Epidermal melanocyte (primary cell): ENCODE measurements around the gene BICDL2.

Source experiments
- DNase-seq: peaks from one replicate; pipeline ENCODE4 v3.0.0; 2011; ENCODE audit warnings: low spot score; ENCODE audit not compliant: insufficient read length

Gene BICDL2

DNA sequence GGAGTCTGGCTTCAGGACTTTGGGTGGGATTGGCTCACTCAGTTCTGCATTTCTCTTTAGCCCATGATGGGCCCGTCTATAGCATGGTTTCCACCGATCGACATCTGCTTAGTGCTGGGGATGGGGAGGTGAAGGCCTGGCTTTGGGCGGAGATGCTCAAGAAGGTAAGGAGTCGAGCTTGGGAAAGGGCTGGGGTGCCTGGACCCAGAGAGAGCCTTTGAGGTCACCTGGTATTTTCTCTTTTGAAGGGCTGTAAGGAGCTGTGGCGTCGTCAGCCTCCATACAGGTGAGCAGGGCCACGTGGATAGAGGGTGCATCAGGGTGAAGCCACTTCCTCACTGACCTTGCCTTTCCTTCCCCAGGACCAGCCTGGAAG, 10.8 kb downstream of the BICDL2 start:
- no peak for DNase-seq

DNA sequence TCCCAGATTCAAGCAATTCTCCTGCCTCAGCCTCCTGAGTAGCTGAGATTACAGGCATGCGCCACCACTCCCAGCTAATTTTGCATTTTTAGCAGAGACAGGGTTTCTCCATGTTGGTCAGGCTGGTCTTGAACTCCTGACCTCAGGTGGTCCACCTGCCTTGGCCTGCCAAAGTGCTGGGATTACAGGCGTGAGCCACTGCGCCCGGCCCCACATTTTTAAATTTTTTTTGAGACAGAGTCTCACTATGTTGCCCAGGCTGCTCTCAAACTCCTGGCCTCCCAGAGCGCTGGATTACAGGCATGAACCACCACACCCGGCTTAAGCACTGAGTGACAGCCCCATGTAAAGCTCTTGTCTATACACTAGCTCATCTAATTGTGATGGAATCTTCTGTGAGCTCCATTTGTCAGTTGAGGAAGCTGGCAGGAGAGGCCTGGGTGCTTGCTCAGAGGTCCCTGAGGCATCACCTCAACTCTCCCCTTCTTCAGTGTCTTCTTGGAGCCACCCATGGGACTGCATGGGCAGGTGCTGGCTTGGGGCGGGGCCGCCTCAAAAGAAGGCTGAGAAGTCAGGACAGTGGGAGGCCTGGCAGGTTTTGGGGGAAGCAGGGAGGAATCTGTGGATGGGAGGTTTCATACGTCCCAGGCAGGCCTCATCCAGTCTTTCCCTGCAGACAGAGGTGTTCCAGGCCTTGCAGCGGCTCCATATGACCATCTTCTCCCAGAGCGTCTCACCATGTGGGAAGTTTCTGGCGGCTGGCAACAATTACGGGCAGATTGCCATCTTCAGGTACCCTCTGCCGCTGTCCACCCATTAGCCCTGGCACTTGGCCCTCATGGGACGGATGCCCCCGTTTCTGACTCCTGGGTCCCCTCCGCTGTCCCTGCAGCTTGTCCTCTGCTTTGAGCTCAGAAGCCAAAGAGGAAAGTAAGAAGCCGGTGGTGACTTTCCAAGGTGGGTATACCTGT, 11.4 kb downstream of the BICDL2 start:
- DNase-seq: no peak

DNA sequence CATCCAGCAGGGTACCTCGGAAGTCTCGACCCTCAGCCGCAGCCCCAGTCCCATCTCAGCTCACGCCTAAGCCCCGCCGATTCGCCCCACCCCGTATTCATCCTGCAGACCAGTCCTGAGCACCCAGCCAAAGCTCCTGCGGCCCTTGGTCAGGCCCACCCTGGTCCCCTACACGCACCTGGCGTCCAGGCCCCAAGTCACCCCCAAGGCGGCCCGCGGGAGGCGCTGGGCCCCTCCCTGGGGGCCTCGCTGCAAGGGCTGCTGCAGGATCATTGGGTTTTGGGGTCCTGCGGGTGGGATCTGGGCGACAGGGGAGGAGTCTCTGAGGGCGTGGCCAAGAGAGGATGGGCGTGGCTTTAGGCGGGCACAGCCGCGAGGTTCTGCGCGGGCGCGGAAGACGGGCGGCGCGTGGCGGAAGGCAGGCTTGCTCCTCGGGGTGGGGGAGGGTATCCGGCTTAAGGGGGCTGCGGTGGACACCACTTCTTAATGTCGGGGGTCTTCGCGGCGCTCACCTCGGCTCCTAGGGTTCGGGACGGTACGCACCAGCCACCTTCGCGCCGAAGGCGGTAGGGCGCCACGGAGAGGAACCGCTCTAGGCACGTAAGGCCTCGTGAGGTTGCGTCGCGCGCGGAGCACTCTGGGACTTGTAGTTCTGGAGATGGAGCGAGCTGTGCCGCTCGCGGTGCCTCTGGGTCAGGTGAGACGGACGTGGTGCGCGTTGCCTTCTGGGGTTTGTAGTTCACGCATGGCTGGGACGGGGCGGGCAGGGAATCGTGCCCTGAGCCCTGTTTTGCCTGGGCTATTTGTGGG, 12.9 kb downstream of the BICDL2 start, which contains the start of the genes HCFC1R1 and THOC6:
TSS of gene HCFC1R1 (minus strand) at position 274 of the 810 bp plus-strand sequence. CDS start at position 273, 1 bp downstream.
TSS of gene THOC6 (plus strand) at position 367 of the 810 bp plus-strand sequence. CDS start at position 659, 292 bp downstream.
- peak; percentile 95 for DNase-seq

DNA sequence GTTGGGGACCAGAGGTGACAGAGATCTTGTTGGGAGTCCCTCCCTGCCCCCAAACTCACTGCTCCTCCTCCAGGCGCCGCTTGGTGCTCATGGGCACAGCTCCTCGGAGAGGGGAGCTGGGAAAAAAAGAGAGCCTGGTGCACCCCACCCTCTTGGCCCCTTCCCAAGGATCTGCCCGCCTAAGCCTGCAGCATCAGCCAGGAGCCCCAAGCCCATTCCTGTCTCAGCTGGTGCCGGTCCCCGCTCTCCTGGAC, 13.4 kb downstream of the BICDL2 start:
- DNase-seq: no peak

DNA sequence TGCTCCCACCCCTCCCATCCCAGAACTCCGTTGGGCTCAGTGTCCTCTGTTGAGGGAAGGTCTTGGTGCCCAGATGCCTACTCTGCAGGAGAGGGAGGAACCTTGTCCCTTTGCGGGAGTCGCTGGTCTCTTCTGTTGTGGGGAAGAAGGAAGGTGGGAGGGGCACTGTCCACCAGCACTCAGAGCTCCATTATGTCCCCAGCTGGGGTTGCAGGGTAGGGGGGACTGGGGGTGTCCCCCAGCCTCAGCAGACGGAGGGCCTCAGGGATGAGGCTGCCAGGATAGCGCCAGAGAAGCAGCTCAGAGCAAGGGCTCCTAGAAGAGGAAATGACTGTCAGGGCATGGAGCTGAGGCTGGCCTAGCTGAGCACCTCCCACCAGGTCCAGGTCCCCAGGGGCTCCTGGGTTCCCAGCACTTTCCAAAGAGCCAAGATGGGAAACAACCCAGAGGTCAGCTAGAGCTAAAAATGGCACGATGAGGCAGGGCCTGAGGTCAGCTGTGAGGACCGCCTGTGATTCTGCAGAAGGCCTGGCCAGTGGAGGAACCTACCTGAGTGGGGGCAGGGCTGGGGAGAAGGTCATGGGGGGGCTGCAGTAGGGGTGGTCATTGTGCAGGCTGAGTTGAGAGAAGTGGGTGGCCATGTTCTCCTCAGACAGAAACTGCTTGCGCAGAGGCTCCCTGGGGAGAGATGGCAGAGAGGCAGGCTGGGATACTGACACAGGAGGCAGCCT, 13.9 kb downstream of the BICDL2 start:
- DNase-seq: no peak

DNA sequence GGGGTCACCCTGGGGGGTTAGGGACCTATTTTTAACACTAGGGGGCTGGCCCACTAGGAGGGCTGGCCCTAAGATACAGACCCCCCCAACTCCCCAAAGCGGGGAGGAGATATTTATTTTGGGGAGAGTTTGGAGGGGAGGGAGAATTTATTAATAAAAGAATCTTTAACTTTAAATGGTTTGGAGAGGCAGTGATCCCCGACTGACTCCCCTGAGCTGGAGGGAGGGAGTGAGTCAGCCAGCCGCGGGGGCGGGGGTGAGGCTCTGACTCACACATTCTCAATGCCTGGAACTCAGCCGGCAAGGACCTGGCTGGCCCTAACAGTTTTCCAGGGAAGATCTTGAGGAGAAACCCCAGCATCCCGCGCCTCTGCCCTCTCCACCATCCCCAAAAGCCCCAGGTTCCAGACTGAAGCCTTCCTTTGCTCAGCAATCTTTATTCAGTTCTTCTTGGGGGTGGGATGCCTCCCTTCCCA, 14.5 kb downstream of the BICDL2 start:
- peak; percentile 80 for DNase-seq

DNA sequence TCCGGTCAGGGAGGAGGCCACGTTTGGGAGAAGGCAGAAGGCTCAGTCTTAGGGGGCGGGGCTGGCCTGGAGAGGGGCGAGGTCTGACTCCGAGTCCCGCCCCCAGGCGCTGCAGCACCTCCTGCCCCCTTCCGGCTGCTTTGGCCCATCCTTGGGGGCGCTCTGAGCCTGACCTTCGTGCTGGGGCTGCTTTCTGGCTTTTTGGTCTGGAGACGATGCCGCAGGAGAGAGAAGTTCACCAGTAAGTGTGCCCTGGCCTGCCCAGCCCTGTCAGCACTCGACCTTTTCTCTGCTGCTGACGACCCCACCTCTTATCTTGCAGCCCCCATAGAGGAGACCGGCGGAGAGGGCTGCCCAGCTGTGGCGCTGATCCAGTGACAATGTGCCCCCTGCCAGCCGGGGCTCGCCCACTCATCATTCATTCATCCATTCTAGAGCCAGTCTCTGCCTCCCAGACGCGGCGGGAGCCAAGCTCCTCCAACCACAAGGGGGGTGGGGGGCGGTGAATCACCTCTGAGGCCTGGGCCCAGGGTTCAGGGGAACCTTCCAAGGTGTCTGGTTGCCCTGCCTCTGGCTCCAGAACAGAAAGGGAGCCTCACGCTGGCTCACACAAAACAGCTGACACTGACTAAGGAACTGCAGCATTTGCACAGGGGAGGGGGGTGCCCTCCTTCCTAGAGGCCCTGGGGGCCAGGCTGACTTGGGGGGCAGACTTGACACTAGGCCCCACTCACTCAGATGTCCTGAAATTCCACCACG, 15.1 kb downstream of the BICDL2 start:
- DNase-seq: peak; percentile 63

DNA sequence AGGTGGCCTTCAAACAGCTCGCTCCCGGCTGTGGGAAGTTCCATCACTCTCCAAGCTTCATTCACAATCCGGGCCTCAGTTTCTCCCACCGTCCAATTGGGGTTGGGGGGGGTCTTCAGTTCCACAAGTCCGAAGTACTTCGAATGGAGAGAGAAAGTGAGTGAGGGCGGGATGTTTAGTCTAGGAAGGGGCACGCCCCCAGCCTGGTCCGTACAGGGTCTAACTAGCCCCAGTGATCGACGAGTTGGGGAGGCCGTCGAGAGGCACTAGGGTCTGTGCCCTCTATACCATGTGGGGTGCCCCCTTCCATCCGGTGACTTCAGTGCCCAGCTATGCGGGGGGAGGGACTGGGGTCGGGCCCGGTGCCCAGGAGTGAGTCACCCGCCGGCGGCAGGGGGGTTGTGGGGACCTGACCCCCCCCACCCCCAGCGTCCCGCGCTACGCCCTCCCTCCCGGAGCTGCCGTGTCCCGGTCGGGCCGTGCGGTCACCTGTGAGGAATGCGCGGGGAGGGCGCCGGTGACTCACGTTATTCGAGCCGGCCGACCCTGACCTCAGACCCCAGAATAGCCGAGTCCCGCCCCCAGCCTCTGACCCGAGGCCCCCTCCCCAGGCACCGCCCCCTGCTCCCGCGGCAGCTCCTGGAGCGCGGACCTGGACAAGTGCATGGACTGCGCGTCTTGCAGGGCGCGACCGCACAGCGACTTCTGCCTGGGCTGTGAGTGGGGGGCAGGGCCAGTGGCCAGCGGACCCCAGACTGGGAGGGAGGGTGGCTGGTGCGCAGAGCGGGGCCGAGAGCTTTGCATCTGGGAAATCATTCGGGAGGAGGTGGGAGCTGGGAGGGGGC, 15.9 kb downstream of the BICDL2 start:
- DNase-seq: no peak

DNA sequence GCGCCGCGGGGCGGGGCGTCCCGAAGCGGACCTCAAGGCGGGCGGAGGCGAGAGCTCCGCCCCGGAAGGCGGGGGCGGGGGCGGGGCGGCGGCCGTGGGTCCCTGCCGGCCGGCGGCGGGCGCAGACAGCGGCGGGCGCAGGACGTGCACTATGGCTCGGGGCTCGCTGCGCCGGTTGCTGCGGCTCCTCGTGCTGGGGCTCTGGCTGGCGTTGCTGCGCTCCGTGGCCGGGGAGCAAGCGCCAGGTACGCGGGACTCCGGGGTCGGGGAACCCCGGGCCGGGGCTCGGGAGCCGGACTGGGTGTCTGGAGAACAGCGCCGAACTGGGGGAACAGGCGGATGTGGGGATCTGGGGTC, 16.5 kb downstream of the BICDL2 start, which contains the start of gene TNFRSF12A:
TSS of gene TNFRSF12A (plus strand) at position 122 of the 357 bp plus-strand sequence. CDS start at position 152, 30 bp downstream.
- DNase-seq: peak; percentile 88

DNA sequence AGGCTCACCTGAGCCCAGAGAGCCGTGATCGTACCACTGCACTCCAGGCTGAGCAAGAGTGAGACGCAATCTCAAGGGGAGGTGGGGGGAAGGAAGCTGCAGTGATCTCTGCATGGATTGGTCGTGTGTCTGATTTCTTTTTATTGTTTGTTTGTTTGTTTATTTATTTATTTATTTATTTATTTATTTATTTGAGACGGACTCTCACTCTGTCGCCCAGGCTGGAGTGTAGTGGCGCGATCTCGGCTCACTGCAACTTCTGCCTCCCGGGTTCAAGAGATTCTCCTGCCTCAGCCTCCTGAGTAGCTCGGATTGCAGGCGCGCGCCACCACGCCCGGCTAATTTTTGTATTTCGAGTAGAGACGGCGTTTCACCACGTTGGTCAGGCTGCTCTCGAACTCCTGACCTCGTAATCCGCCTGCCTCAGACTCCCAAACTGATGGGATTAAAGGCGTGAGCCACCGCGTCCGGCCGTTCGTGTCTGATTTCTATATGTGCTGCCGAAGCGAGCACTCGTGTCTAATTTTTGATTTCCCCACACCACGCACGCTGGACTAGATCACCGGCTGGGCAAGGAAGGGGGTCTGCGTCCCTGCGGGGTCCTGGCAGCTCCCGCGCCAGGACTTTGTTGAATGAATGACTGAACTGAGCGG, 17.0 kb downstream of the BICDL2 start:
- DNase-seq: no peak

DNA sequence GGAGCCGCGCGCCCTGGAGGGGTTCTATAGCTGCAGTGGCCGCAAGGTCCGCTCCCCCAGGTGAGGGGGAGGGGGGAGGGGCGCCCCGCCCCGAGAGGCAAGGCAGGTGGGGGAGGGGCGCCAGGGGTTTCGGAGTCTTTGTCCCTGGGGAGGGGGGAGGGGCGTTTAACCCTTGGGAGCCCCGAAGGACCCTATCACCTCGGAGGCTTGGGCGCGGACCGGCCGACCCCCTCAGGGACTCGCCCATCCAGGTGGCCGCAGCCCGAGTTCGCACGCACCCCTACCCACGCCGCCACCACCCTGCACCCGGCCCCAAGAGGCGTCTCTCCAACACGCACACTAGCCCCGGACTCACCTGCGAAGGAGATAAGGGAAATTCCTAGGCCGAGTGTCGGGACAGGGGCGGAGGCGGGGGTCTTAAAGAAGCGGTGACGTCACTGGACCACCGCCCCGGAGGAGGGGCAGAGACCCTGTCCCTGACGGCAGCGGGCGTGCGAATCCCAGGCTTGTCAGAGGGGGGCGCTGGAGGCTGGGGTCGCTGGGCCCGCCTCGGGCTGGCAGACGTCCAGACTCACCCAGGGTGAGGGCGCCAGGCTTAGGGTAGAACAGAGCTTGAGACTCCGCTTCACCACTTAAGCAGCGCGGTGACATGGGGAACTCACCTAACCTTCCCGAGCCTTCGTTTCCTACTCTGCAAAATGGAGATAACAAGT, 18.8 kb downstream of the BICDL2 start, which contains the start of gene CLDN6:
TSS of gene CLDN6 (minus strand) at position 390 of the 713 bp plus-strand sequence. CDS start 2,162 bp downstream, outside the sequence.
- DNase-seq: no peak

DNA sequence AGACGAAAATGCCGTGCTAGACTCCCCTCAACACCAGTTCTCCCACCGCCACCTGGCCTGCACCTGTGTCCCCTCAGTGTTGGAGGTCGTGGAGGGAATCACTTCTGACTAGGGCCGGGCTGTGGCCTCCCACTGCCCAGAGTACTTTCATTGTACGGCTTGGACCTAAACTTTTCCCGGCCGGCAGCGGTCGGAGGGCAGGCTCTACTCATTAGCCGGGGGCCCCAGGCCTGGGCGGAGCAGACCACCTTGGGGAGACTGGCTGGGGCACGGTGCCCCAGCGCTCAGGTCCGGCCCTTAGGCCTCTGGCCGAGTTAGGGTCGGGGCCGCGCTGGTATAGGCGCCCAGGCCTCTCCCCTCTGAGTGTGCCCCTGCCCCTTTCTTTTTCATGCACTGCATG, 19.4 kb downstream of the BICDL2 start:
- no peak for DNase-seq

DNA sequence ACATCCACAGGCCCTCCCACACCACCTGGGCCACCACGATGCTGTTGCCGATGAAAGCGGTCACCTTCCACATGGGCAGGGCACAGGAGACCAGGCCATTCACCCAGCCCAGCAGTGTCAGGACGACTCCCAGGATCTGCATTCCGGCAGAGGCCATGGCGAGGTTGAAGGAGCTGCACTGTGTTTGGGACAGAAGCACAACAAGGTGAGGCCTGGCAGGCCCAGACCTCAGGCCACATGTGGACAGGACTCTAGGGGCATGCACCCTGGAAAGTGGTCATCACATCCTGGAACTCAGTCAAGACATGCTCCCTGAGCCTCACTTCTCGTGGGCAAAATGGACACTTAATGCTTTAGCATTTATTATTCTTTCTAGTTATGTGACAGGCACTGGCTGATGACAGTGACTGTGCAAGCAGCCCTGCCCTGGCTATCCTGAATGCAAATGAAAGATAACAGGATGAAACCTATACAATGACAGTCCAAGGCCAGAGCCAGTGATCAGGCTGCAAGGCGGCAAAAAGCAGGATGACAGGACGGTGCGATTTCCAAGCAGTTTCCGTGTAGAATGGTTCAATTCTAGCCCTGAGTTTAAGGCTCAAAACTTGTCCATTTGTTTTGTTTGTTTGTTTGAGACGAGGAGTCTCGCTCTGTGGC, 20.8 kb downstream of the BICDL2 start:
- DNase-seq: no peak

DNA sequence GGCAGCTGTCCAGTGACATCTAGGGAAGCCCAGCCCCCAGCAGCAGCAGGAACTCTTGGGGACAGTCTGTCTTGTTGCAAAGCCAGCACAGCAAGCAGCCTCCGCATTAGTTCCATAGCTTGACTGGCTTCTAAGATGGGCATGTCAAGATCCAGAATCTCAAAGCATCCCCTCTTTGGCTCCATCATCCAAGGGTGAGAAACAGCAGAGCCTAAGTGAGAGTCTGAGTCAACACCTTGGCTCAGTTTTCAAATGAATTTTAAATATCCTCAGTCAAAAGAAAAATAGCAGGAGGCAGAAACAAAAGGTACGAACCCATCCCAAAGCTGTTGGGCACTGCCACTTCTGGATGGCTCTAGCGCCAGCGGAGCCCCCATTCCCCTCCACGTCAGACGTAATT, 21.8 kb downstream of the BICDL2 start:
- no peak for DNase-seq

DNA sequence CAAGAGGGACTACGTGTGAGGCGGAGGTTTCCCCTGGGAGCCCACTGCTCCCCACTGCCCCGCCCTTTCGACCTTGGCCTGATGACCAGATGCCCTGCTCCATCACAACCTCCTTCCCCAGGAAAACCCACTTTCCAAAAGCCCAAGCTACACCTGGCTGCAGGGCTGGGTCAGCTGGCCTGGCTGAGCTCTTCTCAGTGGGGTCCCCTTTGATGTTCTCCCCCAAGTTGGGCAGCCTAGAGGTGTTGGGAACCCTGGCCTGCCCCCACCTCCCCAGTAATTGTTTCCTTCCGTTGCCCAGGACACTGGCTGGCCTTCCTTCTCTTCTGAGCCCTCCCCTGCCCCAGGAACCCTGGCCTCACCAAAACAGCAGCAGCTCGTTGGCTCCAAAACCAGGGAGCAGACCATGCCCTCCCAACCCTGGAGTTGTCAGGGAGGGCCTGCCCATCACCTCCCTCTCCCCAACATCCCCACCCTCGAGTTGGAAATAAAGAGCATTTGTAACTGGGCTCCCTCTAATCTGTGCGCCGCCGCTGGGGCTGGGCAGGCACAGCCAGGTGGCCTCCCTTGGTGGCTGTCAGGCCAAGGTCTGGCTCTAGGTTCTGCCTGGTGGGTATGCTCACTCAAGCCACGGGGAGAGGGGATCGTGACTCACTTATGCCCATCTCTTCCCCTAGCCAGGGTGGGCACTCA, 22.6 kb downstream of the BICDL2 start:
- DNase-seq: no peak

DNA sequence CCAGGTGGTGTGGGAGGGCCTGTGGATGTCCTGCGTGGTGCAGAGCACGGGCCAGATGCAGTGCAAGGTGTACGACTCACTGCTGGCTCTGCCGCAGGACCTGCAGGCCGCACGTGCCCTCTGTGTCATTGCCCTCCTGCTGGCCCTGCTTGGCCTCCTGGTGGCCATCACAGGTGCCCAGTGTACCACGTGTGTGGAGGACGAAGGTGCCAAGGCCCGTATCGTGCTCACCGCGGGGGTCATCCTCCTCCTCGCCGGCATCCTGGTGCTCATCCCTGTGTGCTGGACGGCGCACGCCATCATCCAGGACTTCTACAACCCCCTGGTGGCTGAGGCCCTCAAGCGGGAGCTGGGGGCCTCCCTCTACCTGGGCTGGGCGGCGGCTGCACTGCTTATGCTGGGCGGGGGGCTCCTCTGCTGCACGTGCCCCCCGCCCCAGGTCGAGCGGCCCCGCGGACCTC, 23.2 kb downstream of the BICDL2 start:
- DNase-seq: no peak

DNA sequence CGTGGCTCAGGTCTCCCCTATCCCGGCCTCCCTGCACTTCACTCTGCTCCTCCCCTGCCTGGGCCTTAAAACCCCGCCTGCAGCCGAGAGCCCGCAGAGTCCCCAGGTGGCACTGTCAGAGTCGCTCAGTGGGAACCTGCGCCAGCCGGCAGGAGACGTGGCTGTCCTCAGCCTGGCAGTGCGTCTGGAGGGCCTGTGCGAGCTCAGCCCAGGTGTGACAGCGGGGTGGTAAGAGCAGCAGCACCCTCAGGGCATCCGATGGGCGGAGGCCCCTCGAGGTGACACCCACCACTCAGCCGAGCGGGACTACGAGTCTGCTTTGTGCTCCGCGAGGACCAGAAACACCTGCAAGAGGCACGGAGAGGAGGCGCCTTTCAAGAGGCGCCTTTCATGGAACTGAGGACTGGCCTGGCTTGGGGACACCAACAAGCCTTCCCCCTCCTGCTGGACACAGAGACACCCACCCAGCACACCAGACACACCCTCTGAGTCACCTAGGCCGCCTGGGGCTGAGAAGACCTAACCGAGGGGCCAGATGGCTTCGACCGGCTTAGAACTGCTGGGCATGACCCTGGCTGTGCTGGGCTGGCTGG, 23.8 kb downstream of the BICDL2 start, which contains the start of gene CLDN9:
TSS of gene CLDN9 (plus strand) at position 96 of the 593 bp plus-strand sequence. CDS start at position 536, 440 bp downstream.
- no peak for DNase-seq
